ENCODE data around the gene BPI. TPM values are rescaled to one million over a fixed set of nuclear protein-coding genes. Genes with fewer than 3 reads are reported as not detected.

BPI gene
- total RNA-seq, 1 experiment from 2014 or later: not detected

- DNase-seq (ENCODE audit: low read depth, low spot score) (no peak), ATAC-seq (no peak)
- Histone ChIP-seq H3K27me3 (ENCODE audit: control insufficient read depth, insufficient read depth, low read length) (no peaks in the 10 kb centered on the region), H3K36me3 (ENCODE audit: control insufficient read depth, insufficient read depth, low read length) (no peaks in the 10 kb centered on the region), H3K4me3 (ENCODE audit: low read depth in 2 of 2, low read length in 2 of 2) (no peak overlapping the region), H3K9me3 (ENCODE audit: control insufficient read depth, insufficient read depth, low read depth, low read length) (no peaks in the 10 kb centered on the region), H3K27ac (ENCODE audit: low read length) (no peak overlapping the region), H3K4me1 (ENCODE audit: control insufficient read depth, insufficient read depth, low read length) (no peaks in the 10 kb centered on the region)
- TF ChIP-seq POLR2AphosphoS5 (IDR thresholded peaks at IDR 0.05; ENCODE audit: low read depth, low read length) (no peak), SIN3A (IDR thresholded peaks at IDR 0.05; ENCODE audit: borderline replicate concordance, insufficient read depth, low read depth, low read length) (no peak), TCF7L2 (IDR thresholded peaks at IDR 0.05; ENCODE audit: low read depth, low read length) (no peak)
- TF ChIP-seq, protein P1, sequence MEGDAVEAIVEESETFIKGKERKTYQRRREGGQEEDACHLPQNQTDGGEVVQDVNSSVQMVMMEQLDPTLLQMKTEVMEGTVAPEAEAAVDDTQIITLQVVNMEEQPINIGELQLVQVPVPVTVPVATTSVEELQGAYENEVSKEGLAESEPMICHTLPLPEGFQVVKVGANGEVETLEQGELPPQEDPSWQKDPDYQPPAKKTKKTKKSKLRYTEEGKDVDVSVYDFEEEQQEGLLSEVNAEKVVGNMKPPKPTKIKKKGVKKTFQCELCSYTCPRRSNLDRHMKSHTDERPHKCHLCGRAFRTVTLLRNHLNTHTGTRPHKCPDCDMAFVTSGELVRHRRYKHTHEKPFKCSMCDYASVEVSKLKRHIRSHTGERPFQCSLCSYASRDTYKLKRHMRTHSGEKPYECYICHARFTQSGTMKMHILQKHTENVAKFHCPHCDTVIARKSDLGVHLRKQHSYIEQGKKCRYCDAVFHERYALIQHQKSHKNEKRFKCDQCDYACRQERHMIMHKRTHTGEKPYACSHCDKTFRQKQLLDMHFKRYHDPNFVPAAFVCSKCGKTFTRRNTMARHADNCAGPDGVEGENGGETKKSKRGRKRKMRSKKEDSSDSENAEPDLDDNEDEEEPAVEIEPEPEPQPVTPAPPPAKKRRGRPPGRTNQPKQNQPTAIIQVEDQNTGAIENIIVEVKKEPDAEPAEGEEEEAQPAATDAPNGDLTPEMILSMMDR (IDR thresholded peaks at IDR 0.05): no peak
- TF ChIP-seq, protein P2, sequence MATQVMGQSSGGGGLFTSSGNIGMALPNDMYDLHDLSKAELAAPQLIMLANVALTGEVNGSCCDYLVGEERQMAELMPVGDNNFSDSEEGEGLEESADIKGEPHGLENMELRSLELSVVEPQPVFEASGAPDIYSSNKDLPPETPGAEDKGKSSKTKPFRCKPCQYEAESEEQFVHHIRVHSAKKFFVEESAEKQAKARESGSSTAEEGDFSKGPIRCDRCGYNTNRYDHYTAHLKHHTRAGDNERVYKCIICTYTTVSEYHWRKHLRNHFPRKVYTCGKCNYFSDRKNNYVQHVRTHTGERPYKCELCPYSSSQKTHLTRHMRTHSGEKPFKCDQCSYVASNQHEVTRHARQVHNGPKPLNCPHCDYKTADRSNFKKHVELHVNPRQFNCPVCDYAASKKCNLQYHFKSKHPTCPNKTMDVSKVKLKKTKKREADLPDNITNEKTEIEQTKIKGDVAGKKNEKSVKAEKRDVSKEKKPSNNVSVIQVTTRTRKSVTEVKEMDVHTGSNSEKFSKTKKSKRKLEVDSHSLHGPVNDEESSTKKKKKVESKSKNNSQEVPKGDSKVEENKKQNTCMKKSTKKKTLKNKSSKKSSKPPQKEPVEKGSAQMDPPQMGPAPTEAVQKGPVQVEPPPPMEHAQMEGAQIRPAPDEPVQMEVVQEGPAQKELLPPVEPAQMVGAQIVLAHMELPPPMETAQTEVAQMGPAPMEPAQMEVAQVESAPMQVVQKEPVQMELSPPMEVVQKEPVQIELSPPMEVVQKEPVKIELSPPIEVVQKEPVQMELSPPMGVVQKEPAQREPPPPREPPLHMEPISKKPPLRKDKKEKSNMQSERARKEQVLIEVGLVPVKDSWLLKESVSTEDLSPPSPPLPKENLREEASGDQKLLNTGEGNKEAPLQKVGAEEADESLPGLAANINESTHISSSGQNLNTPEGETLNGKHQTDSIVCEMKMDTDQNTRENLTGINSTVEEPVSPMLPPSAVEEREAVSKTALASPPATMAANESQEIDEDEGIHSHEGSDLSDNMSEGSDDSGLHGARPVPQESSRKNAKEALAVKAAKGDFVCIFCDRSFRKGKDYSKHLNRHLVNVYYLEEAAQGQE (IDR thresholded peaks at IDR 0.05; ENCODE audit: insufficient read depth in 1 of 2, low read depth in 2 of 2, low read length in 1 of 2): no peak
- POLR2A ChIA-PET: no interaction called here
- CTCF ChIA-PET: no interaction called here
- in situ Hi-C loops (cut with HindIII; ENCODE audit: low pct_unique_long_range_greater_than_20kb, low sequenced_read_pairs) (no loop called here), intact Hi-C loops (cut with micrococcal nuclease; ENCODE audit: unreplicated experiment) (no loop called here)
- BruUV-seq (replicated peaks): no TSS peak
Observed at GRCh38 chr20:38346741-38347140, 42.8 kb downstream of the BPI start.

DNA sequence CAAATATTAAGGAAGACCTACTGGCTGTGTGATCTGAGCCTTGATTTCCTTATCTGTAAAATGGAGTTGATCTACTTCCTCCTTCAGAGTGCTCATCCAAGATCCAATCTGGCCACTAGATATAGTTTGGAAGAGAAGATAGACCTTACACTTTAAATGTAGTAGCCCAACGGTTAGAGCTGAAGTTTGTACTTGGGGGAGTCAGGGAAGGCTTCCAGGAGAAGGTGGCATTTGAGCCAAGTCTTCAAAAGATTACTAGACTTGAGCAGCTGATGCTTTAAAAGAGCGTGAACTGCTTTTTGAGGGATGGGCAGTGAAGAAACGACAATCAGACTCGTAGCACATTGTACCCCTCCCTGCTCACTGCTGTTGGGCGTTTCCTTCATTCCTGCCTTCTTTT is 45.9 kb downstream of the BPI start:
- no peak overlapping the region for H3K4me3 ChIP-seq (ENCODE audit: low read depth in 2 of 2, low read length in 2 of 2)
- in situ Hi-C loops (cut with HindIII; ENCODE audit: low pct_unique_long_range_greater_than_20kb, low sequenced_read_pairs) (no loop called here), intact Hi-C loops (cut with micrococcal nuclease; ENCODE audit: unreplicated experiment) (no loop called here)
- DNase-seq (ENCODE audit: low read depth, low spot score) (no peak), ATAC-seq (no peak)
- TF ChIP-seq, protein P1 (IDR thresholded peaks at IDR 0.05): no peak
- TF ChIP-seq, protein P2 (IDR thresholded peaks at IDR 0.05; ENCODE audit: insufficient read depth in 1 of 2, low read depth in 2 of 2, low read length in 1 of 2): no peak
- TF ChIP-seq POLR2AphosphoS5 (IDR thresholded peaks at IDR 0.05; ENCODE audit: low read depth, low read length) (no peak), TCF7L2 (IDR thresholded peaks at IDR 0.05; ENCODE audit: low read depth, low read length) (no peak), SIN3A (IDR thresholded peaks at IDR 0.05; ENCODE audit: borderline replicate concordance, insufficient read depth, low read depth, low read length) (no peak)
- H3K36me3 ChIP-seq (ENCODE audit: control insufficient read depth, insufficient read depth, low read length): no peaks in the 10 kb centered on the region
- no peaks in the 10 kb centered on the region for H3K4me1 ChIP-seq (ENCODE audit: control insufficient read depth, insufficient read depth, low read length)
- no peaks in the 10 kb centered on the region for H3K9me3 ChIP-seq (ENCODE audit: control insufficient read depth, insufficient read depth, low read depth, low read length)
- no TSS peak for BruUV-seq (replicated peaks)
- no peak overlapping the region for H3K27ac ChIP-seq (ENCODE audit: low read length)
- ChIA-PET CTCF (no interaction called here), POLR2A (no interaction called here)
- H3K27me3 ChIP-seq (ENCODE audit: control insufficient read depth, insufficient read depth, low read length): no peaks in the 10 kb centered on the region

Measured in Panc1 (cell line).